Hematopoietic multipotent progenitor cell treated with erythropoietin and hydrocortisone succinate and interleukin-3 and kit ligand, for 8 days (in vitro differentiated cells): ENCODE results near the gene ERMARD.
A peak's percentile ranks its signal among the peaks of the same experiment; 100 is the strongest.

Experiments used
- DNase-seq: peaks from one replicate; pipeline ENCODE4 v3.0.0-alpha.2; 2015

The ERMARD gene

GRCh38 chr6:169783971-169784820, 32.8 kb downstream of the ERMARD start:
- DNase-seq: no peak

DNA sequence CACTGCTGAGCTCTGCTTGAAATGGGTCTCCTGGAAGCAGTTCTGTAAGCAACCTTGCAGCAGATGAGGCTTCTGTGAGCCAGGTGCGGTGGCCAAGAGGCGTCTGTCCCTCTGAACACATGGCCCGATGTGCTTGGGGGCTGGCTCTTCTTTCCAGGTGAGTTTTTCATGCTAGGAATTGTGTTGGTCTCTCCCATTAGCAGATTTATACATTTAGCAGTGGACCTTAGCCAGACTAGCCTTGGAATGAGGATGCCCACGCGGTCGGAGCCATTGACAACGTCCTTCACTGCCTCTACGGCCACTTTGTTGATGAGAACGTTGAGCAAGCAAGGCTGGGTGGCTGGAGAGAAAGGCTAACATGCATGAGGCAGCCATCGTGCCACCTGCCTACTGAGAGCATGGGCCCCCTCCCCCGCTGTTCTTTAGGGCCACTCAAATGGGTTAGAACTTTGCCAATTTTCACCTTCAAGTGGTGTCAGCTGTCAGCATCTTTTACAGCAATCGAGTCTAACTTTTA, 33.5 kb downstream of the ERMARD start:
- DNase-seq: no peak

DNA sequence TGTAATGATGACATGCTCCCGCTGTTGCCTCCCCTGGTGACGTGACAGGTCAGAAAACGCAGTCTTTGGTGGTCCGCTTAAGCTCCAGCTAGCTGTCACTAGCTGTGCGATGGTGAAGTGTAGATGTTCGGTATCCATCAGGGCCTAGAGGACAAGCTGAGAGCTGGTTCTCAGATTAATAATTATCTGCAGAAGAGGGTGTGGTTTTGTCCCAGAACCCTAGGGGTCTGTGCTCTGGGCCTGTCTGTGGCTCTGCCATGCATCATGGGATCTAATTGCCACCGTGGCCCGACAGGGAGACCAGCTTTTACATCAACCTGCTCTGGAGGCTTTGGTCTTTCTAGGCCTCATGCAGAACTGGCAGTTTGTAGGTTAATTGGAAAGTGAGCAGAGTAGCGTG, 34.1 kb downstream of the ERMARD start:
- DNase-seq: no peak

DNA sequence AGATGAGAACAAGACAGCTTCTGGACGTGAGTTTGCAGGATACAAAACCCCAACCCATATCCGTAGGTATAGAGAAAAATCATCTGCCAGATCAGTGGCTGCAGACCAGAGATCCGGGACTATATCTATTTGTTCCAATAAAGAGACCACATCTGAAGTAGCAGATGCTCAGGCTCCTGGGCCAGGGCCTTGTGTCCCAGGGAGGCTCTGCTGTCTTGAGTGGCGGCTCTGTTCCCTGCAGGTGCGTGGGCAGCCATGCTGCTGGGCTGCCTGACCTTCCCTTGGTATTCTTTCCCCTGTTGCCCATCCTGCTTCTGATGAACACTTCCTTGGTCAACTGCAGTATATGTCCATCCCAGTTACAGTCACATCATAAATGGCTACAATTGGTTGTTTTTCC, 34.9 kb downstream of the ERMARD start:
- DNase-seq: no peak

GRCh38 chr6:169787797-169788196, 36.4 kb downstream of the ERMARD start:
- no peak for DNase-seq

- DNase-seq: no peak
Measured at GRCh38 chr6:169788809-169789145, 37.4 kb downstream of the ERMARD start.

- DNase-seq: no peak
Measured at GRCh38 chr6:169789146-169789943, 37.9 kb downstream of the ERMARD start.

- peak; percentile 55 for DNase-seq
Measured at GRCh38 chr6:169789944-169790927, 38.8 kb downstream of the ERMARD start.

DNA sequence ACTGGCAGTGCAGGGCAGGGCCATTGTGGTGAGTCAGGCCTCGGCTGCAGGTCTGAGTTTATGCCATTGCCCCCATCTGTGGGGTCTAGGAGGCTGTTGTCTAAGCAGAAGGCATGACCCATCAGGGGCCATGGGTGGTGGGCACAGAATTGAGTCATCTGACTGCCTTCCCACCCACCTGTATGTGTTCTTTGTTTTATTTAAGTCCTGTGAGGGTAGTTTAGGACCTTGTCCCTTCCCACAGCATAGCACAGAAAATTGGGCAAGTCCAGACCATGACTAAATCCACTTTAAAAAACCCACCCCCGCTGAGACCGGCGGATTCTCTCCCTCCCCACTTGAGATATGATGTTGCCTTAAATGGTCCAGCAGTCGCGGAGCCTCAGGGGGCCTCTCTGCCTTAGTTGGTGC, 40.3 kb downstream of the ERMARD start:
- no peak for DNase-seq

DNA sequence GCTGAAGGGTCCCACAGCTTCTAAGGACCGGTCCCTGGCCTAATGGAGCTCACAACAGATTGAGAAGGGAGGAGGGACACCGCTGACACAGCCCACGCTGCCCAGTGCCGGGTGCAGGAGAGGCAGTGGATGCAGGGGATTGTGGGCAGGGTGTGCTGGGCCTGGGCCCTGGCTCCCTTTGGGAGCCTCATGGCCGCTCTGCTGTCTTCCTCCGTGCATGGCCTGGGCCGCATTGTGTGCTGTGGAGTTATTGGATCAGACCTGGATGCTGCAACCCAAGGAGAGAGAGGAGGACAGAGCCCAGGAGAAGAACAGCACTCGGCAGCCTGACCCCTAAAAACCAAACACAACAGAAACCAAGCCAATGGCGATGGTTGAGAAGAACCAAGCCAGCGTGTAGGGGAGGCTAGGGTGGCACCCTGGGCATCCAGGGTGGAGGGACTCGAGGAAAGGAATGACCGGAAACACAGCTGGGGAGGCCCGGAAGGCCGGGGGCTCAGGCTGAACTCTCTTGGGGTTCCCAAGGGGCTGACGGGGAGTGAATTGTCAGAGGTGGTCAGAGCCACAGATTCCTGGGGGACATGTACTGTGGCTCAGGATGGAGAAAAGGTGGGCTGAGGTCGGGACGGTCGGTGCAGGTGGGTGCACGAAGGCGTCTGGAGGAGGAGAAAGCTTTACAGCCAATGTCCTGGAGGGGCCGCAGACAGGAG, 41.0 kb downstream of the ERMARD start:
- DNase-seq: no peak

DNA sequence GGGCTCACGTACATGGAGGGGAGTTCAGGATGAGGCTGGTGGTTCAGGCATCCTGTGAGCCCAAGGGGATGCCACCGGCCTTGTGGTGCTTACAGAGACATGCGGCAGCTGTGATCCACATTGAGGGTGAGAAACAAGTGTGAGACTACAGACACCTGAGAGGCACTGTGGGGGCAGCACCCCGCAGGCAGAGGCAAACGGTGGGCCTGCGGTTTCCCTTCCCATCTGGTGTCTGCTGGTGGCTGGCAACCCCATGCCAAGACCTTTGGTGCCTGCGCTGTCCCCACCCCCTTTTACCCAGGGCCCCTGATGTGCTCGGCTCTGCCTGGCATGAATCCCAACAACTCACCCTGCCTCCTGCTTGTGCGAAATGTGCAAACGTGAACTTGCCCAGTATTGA, 42.0 kb downstream of the ERMARD start:
- no peak for DNase-seq

- no peak for DNase-seq
Measured at GRCh38 chr6:169794317-169795055, 43.1 kb downstream of the ERMARD start.

GRCh38 chr6:169795196-169795595, 43.8 kb downstream of the ERMARD start:
- no peak for DNase-seq

GRCh38 chr6:169798764-169799473, 47.5 kb downstream of the ERMARD start:
- no peak for DNase-seq

GRCh38 chr6:169799474-169799926, 48.1 kb downstream of the ERMARD start:
- DNase-seq: no peak

DNA sequence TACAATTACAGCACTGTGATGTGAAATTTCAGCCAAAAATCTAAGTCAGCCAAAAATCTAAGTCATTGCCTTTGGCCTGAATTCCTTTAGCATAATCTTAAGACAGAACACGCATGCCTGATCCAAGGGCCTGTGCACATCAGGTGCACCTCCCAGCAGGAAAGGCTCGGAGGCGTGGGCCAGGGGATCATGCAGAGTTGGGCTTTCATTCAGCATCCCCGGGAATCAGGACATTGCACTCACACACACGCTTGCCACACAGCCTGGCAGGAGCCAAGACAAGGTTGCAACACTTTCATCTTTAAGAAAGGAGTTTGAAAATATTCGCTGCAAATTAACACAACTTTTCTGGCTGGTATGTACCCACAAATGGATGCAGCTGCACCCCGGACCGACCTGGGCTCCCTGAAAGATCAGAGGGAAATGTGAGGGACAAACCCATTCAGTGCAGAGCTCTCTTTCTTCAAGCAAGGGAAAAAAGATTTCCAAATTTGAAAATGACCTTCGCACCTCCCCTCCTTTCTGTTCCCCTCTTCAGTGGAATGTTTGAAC, 48.8 kb downstream of the ERMARD start:
- no peak for DNase-seq

- DNase-seq: no peak
Measured at GRCh38 chr6:169800668-169801395, 49.4 kb downstream of the ERMARD start.

- no peak for DNase-seq
Measured at GRCh38 chr6:169801396-169802160, 50.2 kb downstream of the ERMARD start.

- no peak for DNase-seq
Measured at GRCh38 chr6:169802790-169803189, 51.4 kb downstream of the ERMARD start.
